ENCODE data around the gene RAB31.

DNA sequence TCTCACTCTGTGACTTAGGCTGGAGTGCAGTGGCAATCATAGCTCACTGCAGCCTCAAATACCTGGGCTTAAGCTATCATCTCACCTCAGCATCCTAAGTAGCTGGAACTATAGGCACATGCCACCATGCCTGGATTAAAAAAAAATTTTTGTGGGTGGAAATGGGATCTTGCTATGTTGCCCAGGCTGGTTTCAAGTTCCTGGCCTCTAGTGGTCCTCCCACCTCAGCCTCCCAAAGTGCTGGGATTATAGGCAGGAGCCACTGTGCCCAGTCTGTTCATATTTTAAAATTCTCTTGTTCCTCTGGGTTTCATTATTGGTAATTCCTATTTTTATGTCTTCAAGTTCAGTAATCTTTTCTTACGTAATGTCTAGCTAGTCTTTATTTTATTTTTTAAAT is 25.5 kb upstream of the RAB31 start:
- TF ChIP-seq, protein P1, sequence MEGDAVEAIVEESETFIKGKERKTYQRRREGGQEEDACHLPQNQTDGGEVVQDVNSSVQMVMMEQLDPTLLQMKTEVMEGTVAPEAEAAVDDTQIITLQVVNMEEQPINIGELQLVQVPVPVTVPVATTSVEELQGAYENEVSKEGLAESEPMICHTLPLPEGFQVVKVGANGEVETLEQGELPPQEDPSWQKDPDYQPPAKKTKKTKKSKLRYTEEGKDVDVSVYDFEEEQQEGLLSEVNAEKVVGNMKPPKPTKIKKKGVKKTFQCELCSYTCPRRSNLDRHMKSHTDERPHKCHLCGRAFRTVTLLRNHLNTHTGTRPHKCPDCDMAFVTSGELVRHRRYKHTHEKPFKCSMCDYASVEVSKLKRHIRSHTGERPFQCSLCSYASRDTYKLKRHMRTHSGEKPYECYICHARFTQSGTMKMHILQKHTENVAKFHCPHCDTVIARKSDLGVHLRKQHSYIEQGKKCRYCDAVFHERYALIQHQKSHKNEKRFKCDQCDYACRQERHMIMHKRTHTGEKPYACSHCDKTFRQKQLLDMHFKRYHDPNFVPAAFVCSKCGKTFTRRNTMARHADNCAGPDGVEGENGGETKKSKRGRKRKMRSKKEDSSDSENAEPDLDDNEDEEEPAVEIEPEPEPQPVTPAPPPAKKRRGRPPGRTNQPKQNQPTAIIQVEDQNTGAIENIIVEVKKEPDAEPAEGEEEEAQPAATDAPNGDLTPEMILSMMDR (conservative IDR thresholded peaks at IDR 0.05 in 1 of 2, IDR thresholded peaks at IDR 0.05 in 1 of 2; ENCODE audit: extremely low read depth in 1 of 2, insufficient read depth in 1 of 2, low read depth in 1 of 2, low read length in 2 of 2): no peak
- TF ChIP-seq EZH2 (IDR thresholded peaks at IDR 0.05; ENCODE audit: borderline replicate concordance, low read length): no peak
